GM20000 (cell line): ENCODE results near the gene GYS2.

ENCODE experiments used
- DNase-seq: peaks from one replicate; pipeline ENCODE4 v3.0.0; 2012; ENCODE audit warnings: low spot score
- TF ChIP-seq, protein P1 (sequence below): IDR thresholded peaks from 2 replicates; pipeline ENCODE4 v1.5.1; 2012; ENCODE audit warnings: mild to moderate bottlenecking, control low read depth; ENCODE audit errors: extremely low read depth, missing control alignments

Gene GYS2

DNA sequence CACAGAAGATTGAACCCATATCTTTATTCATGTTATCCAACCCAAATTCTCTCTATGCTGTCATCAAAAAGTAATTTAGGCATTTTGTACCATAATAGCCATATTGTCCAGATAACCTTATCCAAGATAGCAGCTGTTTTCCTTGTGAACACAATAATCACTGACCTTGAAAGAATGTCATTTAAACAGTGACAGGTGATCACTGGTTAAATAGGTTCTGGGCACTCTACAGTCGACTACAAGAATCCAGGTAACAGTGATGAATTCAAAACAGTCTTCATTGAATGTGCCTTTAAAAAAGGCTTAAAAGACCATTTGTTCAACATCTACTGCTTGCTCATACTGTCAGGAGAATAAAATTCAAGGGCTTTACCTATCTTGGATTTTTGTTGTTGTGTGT lies 83.1 kb downstream of the GYS2 start:
- no peak for DNase-seq
- TF ChIP-seq, protein P1, sequence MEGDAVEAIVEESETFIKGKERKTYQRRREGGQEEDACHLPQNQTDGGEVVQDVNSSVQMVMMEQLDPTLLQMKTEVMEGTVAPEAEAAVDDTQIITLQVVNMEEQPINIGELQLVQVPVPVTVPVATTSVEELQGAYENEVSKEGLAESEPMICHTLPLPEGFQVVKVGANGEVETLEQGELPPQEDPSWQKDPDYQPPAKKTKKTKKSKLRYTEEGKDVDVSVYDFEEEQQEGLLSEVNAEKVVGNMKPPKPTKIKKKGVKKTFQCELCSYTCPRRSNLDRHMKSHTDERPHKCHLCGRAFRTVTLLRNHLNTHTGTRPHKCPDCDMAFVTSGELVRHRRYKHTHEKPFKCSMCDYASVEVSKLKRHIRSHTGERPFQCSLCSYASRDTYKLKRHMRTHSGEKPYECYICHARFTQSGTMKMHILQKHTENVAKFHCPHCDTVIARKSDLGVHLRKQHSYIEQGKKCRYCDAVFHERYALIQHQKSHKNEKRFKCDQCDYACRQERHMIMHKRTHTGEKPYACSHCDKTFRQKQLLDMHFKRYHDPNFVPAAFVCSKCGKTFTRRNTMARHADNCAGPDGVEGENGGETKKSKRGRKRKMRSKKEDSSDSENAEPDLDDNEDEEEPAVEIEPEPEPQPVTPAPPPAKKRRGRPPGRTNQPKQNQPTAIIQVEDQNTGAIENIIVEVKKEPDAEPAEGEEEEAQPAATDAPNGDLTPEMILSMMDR, result no peak

DNA sequence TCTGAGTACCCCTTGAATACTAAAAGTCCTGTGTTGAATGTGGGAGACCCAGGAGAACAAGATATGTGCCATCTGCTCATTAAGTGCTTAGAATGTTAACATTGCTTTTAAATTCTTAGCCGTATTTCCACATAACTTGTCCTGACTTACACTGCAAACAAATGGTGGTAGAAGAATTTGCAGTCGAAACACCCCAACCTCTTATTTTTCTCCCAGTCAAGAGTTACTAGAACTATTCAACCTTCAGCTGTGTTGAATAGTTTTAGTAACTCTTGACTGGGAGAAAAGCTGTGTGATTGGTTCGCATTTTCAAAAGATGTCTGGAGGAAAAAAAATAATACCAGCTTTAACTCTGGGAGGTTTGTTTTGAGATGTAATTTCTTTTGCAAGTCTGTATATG lies 86.2 kb downstream of the GYS2 start:
- DNase-seq, result no peak
- TF ChIP-seq, protein P1, result no peak

DNA sequence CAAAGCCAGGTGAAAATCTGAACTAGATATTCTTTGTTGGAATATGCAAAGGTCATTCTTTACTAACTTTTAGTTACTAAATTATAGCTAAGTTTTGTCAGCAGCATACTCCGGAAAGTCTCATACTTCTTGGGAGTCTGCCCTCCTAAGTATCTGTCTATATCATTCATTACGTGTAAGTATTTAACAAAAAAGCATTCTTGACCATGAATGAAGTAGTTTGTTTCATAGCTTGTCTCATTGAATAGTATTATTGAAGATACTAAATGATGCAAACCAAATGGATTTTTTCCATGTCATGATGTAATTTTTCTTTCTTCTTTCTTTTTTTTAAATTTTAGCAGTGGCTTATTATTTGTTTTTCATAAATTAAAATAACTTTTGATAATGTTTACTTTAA lies 88.4 kb downstream of the GYS2 start:
- DNase-seq, result no peak
- TF ChIP-seq, protein P1, result no peak

DNA sequence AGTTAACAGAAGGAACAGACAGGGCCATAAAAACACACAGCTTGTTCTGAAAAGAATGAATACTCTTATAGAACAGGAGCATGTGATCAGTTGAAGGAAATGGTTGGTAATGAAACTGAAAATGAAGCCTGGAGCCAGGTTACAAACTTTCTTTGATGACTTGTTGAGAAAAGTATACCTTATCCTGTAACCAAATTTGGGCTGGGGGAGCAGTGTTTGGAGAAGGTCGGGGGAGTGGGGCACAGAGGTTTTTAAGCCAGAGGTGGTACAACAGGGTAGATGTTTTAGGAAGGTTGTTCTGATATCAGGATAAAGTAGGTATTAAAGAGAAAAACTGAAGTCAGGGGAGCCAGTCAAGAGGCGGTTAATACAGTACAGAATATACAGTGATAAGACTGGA lies 94.9 kb downstream of the GYS2 start:
- peak; percentile 44 for DNase-seq
- TF ChIP-seq, protein P1, result no peak

DNA sequence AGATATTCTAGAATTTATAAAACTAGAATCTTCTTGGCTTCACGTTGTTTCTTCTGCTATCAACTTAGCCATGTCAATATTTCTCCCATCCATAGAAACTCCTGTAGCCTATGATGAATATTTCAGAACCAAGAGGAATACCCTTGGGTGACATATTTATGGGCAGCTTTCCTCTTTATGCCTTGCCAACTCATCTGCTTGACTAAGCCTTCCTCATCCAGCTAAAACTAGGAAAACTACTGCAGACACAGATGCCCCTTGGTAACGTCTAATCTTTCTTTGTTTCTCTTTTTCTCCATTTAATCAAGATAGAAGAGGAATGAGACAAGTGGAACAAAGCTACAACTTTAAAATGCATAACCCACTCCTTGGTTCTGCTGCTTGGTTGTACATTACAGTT lies 96.8 kb downstream of the GYS2 start:
- TF ChIP-seq, protein P1, result no peak

DNA sequence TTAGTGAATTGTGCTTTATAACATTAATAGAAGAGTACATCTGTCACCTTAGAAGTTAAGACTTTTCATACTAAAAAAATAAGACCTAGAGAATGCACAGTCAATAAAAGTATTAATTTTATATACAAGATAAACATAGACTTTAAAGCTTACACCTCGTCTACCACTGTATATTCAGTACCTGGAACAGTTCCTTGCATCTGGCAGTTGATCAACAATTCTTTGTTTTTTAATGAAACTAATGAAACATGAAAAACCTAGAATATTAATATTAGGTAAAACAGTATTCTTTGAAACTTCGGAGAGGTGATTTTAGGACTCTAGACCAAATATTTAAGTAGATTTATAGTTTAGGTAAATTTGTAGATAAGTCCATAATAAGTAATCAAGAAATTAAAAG lies 98.8 kb downstream of the GYS2 start:
- TF ChIP-seq, protein P1, result no peak
- DNase-seq, result no peak

More for the DNA sequence above, 96.8 kb downstream of the GYS2 start:
- no peak for DNase-seq

DNA sequence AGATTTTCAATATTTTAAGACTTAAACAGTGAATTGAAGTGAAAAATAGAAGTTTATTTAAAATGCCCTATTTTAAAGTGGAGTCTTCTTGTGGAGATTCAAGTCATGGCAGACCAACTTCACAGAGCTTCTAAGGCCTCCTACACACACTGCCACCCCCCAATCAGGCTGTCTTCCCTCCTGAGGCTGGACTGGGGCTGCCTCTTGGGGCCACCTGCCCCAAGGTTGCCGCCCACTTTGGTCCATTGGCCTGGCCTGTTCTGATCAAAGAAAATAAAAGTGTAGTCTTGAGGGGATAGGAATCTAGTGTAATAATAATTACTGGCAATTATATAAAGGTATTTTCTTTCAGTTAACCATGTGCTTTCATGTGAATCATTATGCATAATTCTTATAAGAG lies 101.8 kb downstream of the GYS2 start:
- no peak for DNase-seq

More for the DNA sequence above, 101.8 kb downstream of the GYS2 start:
- TF ChIP-seq, protein P1, result no peak
